ENCODE data around the gene C1orf141.
A peak's percentile ranks its signal among the peaks of the same experiment; 100 is the strongest.

The C1orf141 gene

GRCh38 chr1:67140460-67140859 is 5.7 kb upstream of the C1orf141 start:
- TF ChIP-seq, protein P1, sequence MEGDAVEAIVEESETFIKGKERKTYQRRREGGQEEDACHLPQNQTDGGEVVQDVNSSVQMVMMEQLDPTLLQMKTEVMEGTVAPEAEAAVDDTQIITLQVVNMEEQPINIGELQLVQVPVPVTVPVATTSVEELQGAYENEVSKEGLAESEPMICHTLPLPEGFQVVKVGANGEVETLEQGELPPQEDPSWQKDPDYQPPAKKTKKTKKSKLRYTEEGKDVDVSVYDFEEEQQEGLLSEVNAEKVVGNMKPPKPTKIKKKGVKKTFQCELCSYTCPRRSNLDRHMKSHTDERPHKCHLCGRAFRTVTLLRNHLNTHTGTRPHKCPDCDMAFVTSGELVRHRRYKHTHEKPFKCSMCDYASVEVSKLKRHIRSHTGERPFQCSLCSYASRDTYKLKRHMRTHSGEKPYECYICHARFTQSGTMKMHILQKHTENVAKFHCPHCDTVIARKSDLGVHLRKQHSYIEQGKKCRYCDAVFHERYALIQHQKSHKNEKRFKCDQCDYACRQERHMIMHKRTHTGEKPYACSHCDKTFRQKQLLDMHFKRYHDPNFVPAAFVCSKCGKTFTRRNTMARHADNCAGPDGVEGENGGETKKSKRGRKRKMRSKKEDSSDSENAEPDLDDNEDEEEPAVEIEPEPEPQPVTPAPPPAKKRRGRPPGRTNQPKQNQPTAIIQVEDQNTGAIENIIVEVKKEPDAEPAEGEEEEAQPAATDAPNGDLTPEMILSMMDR (IDR thresholded peaks at IDR 0.05; ENCODE audit: unreplicated experiment in 3 of 3), result no peak
- Mint-ChIP-seq H3K27me3 (ENCODE audit: low read depth) (peaks cover 5% of the 10 kb centered on the region), H3K9me3 (no peaks in the 10 kb centered on the region), H3K27ac (no peak overlapping the region), H3K4me3 (no peak overlapping the region), H3K36me3 (ENCODE audit: low read depth) (no peaks in the 10 kb centered on the region), H3K4me1 (no peaks in the 10 kb centered on the region)

DNA sequence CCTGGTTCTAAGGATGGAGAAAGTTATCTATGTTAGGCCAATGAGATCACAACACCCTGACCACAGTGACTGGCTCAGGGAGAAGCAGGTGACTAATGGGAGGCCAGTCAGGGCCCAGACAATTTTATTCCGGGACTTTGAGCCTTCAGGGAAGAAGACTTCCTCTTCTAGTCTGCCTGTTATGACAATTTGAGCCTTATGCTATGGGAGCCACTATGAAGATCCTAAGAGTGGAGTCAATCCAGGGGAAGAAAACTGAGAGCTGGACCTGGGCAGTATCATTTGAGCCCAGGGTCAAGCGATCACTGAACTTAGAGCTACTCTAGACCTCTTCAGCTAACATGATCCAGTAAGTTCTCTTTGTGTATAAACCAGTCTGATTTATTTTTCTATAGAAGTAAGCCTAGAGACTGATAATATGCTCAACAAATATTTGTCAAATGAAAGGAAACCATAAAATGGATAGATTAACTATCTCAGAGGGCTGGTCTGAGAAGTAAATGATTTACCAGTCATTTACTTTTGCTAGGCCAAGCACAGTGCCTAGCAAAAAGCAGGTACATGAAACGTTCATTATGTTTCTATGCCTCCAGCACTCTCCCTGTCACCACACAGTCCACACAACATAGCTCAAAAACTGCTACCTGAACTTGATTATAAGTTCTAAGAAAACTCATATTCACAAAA is 4.2 kb upstream of the C1orf141 start:
- peaks cover 12% of the 10 kb centered on the region for H3K27me3 Mint-ChIP-seq (ENCODE audit: low read depth)
- H3K4me3 Mint-ChIP-seq, result no peak overlapping the region
- peak overlapping the region in 2 of 3 experiments; percentile 17 to 56 for H3K27ac Mint-ChIP-seq
- peaks cover 6% of the 10 kb centered on the region for H3K4me1 Mint-ChIP-seq
- TF ChIP-seq, protein P1 (IDR thresholded peaks at IDR 0.05; ENCODE audit: unreplicated experiment in 3 of 3), result no peak
- H3K9me3 Mint-ChIP-seq, result no peaks in the 10 kb centered on the region
- no peaks in the 10 kb centered on the region for H3K36me3 Mint-ChIP-seq (ENCODE audit: low read depth)

DNA sequence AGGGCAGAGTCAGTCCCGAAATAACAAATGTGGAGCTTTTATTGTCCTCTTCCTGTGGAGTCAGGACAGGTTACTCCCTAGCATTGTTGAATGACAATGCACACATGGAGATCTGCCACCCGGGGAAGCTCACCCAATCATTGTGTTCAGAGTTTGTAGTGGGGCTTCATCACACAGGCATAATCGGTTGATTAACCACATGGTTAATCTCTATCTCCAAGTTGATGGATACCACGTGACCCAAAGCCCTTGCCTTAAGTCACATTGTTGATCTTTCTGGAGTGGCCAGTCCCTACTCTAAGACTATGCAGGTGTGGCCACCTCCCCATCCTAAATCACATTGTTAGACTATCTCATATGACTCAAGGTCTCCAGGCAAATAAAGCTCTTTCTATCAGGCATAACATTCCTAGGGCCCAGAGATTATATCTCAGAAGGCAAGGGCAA is 2.6 kb upstream of the C1orf141 start:
- Mint-ChIP-seq H3K27ac (no peak overlapping the region), H3K4me3 (no peak overlapping the region), H3K9me3 (no peaks in the 10 kb centered on the region), H3K36me3 (ENCODE audit: low read depth) (no peaks in the 10 kb centered on the region), H3K4me1 (peaks cover 6% of the 10 kb centered on the region), H3K27me3 (ENCODE audit: low read depth) (peaks cover 12% of the 10 kb centered on the region)
- TF ChIP-seq, protein P1 (IDR thresholded peaks at IDR 0.05; ENCODE audit: unreplicated experiment in 3 of 3), result no peak

DNA sequence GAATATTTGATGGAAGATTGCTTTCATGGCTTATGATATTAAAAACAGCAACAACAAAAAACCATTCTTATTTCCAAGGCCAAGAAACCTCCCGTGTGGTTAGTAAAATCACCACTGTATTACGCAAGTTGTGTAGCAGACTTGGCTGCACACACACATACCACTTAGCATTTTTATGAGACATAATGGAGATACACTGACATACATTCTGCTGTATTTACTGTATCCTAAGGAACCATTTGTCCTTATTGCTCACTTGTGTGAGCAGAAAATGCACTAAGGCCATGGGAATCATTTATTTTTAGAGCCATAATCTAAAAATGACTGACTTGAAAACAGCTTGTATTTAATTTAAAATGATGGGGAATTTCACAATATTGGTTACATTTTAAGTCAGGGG is 584 bp upstream of the C1orf141 start:
- peaks cover 7% of the 10 kb centered on the region for H3K27me3 Mint-ChIP-seq (ENCODE audit: low read depth)
- no peaks in the 10 kb centered on the region for H3K9me3 Mint-ChIP-seq
- H3K4me3 Mint-ChIP-seq, result no peak overlapping the region
- TF ChIP-seq, protein P1 (IDR thresholded peaks at IDR 0.05; ENCODE audit: unreplicated experiment in 3 of 3), result no peak
- no peak overlapping the region for H3K27ac Mint-ChIP-seq
- peaks cover 6% of the 10 kb centered on the region for H3K4me1 Mint-ChIP-seq
- no peaks in the 10 kb centered on the region for H3K36me3 Mint-ChIP-seq (ENCODE audit: low read depth)

DNA sequence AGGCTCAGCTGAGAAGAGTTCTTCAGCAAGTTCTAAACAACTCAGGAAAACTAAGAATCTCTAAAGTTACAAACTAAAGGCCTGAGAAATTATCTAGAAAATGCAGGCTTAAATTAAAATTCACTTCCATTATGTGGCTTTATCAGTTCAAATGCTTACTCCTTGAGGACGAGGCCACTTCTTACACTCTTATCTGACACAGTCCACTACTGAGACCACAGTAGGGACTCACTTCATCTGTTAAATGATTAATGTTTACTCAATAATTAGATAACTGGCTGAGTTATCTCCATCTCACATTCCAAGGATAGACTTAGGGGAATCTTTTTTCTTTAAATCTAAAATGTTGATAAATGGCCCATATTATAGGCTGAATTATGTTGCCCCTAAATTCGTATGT is 1.6 kb downstream of the C1orf141 start:
- peaks cover 7% of the 10 kb centered on the region for H3K27me3 Mint-ChIP-seq (ENCODE audit: low read depth)
- TF ChIP-seq, protein P1 (IDR thresholded peaks at IDR 0.05; ENCODE audit: unreplicated experiment in 3 of 3), result no peak
- peak overlapping the region in 1 of 3 experiments; percentile 18 for H3K27ac Mint-ChIP-seq
- no peak overlapping the region for H3K4me3 Mint-ChIP-seq
- no peaks in the 10 kb centered on the region for H3K9me3 Mint-ChIP-seq
- H3K36me3 Mint-ChIP-seq (ENCODE audit: low read depth), result no peaks in the 10 kb centered on the region
- H3K4me1 Mint-ChIP-seq, result peaks cover 6% of the 10 kb centered on the region

DNA sequence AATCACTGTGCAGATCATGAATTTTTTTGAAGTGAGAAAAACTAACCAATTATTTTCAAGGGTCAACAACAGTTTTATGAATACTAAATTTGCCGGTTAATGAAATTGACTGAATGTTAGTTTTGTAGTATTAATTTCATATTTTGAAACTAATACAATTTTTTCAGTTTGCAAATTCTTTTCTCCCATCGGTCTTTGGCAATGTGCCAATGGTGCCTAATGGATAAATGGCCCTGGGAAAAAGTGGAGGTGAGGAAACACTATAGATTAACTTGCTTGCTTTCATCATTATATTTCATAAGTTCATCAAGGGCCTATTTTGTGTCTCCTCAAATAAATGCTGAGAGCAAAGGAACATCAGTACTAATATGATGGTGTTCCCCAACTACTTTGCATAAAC is 4.1 kb downstream of the C1orf141 start:
- Mint-ChIP-seq H3K9me3 (no peaks in the 10 kb centered on the region), H3K4me1 (peaks cover 6% of the 10 kb centered on the region)
- TF ChIP-seq, protein P1 (IDR thresholded peaks at IDR 0.05; ENCODE audit: unreplicated experiment in 3 of 3), result no peak

More for the DNA sequence above, 4.1 kb downstream of the C1orf141 start:
- Mint-ChIP-seq H3K27ac (no peak overlapping the region), H3K36me3 (ENCODE audit: low read depth) (no peaks in the 10 kb centered on the region), H3K27me3 (ENCODE audit: low read depth) (peaks cover 7% of the 10 kb centered on the region), H3K4me3 (no peak overlapping the region)
